HG02571 (cell line): Measurements from ENCODE around the gene IL34.
"Not testable (repeated sequence)": the region's sequence is repeated elsewhere in the genome, so short reads cannot be mapped to it uniquely, and the experiment has no call there.

Experiments
- ATAC-seq: cut with Tn5 transposase; IDR thresholded peaks from one replicate; pipeline ENCODE4 v1.9.1; 2021; ENCODE audit warnings: mild to moderate bottlenecking, moderate library complexity; ENCODE audit not compliant: unreplicated experiment

The IL34 gene

DNA sequence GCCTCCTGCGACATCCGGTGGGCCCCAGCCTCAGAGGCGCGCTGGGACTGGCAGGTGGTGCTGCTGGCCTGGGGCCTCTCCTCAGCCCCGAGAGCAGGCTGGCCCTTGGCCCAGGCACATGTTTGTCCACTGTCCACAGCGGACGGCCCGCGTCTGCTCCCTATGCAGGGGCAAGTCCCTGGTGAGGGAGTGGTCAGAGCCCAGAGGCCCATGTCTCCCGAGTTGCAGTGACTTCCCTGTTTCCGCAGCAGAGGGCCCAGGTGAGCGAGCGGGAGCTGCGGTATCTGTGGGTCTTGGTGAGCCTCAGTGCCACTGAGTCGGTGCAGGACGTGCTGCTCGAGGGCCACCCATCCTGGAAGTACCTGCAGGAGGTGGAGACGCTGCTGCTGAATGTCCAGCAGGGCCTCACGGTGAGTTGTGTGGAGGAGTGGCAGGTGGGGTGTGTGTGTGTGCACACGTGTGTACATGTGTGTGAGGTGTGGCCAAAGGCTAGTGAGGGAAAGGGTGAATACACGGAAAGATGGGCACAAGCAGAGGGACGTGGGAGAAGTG, 10.4 kb downstream of the IL34 start:
- ATAC-seq: no peak

DNA sequence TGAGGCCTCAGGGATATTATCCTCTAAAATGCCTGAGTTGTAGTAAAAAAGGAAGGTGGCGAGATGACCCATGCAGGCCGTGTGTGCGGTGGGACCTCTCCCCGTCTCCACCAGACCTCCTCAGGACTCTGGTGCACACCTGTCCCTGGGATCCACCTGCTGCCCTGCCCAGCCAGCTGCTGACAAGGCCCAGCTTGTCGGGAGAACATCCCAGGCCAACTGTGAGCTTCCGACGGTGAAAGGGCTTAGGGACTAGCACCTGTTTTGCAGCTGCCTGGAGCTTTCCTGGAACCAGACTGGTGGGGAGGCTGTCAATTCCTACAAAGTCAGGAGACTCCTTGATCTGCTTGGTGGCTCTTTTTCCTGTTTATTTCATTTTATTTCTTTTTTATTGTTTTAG, 11.6 kb downstream of the IL34 start:
- no peak for ATAC-seq

DNA sequence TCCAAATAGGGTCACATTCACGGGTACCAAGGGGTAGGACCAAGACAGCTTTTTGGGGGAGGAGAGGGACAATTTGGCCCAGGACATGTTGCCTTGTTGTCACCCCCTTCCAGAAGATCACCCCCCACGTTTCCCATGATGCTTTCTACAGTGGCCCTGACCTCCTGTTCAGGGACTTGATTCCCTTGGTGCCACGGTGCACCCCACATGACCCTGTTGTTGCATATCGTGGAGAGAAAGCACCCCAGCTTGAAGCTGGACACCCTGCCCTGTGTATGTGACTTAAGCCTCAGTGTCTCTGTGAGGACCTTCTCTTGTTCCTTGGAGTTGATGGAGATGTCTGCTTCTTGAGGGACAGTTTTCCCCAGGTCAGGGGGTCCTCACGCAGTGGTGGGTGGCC, 12.6 kb downstream of the IL34 start:
- ATAC-seq: no peak

DNA sequence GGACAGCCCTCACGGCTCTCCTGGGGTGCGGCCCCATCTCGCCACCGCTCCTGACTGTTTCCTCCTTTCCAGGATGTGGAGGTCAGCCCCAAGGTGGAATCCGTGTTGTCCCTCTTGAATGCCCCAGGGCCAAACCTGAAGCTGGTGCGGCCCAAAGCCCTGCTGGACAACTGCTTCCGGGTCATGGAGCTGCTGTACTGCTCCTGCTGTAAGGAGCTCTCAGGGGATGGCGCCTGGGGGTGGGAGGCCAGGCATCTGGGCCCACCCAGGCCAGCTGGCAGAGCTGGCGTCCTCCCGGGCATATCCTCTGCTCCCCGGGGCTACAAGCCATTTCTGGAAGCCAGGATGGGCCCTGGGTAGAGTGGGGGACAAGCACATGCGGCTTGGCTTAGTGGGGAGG, 13.2 kb downstream of the IL34 start:
- ATAC-seq: no peak

DNA sequence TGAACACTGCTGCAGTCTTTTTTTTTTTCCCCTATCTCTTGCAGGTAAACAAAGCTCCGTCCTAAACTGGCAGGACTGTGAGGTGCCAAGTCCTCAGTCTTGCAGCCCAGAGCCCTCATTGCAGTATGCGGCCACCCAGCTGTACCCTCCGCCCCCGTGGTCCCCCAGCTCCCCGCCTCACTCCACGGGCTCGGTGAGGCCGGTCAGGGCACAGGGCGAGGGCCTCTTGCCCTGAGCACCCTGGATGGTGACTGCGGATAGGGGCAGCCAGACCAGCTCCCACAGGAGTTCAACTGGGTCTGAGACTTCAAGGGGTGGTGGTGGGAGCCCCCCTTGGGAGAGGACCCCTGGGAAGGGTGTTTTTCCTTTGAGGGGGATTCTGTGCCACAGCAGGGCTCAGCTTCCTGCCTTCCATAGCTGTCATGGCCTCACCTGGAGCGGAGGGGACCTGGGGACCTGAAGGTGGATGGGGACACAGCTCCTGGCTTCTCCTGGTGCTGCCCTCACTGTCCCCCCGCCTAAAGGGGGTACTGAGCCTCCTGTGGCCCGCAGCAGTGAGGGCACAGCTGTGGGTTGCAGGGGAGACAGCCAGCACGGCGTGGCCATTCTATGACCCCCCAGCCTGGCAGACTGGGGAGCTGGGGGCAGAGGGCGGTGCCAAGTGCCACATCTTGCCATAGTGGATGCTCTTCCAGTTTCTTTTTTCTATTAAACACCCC, 13.8 kb downstream of the IL34 start:
- ATAC-seq: no peak

DNA sequence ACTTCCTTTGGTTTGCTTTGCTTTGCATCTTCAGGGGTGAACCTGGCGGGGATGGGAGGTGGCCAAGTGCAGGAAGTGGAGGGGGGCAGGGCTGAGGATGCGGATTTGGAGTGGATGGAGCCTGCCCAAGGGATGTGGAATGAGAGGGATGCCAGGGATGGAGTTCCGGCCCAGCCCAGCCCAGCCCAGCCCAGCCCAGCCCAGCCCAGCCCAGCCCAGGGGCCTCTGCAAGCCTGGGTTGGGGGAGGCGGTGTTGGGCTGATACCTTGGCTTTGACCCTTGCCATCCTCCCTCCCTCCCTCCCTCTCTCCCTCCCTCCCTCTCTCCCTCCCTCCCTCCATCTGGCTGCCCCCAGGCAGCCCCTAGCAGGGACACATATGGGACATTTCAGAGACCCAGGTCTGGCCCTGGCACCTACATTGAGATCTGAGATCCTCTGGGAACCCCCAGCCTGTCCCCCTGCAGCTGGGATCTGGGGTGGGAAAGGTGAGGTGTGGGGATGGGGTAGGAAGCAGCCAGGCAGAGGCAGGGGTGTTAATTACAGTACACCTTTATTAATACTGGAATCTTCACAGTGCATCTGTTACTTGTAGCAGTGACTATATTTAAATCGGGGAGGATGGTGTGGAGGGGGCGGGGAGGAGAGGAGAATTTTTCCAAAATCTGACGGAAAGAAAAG, 14.5 kb downstream of the IL34 start:
- ATAC-seq: no peak

DNA sequence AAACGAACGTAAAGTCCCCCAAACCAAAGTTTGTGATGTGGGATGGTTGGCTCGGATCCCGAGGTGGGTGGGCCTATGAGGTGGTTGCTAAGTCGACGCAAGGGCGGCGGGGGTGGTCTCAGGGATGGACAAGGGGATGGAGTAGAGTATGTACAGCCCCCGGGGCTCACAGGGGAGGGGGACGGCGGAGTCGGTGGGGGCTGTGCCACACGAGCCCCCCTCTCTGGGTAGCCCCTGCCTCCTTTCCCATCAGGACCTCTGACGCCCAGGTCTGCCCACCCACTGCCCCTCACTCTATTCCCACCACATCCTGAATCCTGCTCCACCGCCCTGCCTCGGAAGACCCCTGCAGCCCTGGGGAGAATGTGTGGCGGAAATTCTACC, 15.2 kb downstream of the IL34 start:
- ATAC-seq: no peak

DNA sequence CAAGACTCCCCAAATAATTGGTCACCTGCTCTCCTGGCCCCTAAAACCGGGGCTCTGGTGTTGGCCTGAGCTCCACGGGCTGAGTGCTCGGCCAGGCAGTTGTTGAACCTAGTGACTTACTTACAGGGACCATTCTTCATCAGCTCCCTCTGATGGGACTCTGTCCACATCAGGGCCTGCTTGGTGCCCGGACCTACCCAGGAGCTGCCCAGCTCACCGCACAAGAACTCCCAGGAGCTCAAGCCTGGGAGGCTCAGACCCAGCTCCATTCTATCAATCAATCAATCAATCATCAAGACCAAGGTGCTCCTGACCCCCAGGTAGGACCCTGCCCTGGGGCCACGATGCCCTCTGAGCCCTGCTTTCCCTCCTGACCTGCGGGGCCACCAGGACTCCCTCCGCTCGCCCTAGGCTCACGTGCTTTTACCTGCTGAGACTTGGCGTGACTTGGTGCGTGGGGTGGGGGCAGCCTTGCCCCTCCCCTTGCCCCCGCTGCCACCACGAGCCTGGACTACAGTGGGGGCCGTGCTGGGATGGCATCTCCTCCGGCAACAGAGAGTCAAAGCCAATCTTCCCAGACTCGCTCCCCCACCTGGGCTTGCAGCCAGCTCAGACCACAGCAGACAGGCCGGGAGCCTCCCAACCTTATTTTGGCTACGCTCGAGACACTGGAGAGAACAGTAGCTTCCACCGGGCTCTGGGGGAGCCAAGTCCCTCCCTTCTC, 15.7 kb downstream of the IL34 start:
- ATAC-seq: no peak

DNA sequence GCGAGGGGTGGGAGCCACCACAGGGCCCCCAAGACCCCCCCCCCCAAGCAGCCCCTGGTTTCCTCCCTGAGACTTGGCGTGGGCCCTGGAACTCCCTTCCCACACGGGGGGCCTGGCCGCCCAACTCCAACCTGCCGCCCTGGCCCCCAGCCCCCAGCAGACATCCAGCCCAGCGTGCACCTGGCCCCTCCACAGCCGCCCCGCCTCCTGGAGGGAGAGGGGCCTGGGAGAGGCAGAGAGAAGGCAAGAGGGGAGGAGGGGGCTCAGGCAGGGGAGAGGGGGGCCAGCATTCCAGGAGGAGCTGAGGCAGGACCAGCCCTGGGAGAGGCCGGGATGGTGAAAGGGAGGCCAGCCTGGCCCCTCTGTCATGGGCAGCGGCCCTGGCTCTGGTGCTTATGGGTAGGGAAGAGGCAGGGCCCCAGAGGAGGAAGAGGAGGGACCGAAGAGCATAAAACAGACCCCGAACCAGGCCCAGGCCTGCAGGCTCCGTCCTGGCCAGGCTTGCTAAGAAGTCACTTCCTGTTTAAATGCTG, 16.7 kb downstream of the IL34 start:
- no peak for ATAC-seq

DNA sequence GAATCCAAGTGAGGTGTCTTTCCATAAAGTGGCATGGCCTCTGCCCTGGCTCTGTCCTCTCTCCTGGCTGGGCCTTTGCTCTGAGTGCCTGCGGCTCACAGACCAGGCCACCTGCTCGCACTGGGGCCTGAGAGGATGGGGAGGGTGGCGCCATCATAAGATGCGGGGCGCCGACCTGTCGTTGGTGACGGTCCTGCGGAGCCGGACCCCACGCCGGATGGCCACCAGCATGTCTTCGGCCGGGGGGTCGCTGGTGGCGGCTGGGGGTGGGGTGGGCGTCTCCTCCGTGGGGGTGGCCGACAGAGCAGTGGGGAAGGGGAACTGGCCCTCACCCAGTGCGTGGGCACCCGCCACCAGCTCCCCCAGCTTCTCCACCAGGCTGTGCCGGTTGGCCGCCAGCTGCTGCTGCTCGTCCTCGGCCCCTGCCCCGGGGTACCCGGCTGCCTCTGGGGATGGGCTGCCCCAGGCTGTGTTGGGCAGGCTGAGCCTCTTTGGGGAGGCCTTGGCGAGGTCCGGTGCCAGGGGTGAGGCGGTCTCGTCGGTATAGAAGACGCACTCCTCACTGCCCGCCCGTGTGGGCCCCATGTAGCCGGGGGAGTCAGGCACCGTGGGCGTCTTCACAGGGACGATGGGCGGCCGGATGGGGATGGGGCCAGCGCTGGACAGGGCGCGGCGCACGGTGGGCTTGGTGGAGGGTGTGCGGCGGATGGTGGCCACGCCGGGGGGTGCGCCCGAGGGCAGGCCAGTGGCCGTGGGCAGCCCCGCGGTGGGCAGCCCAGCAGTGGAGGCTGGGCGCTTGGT, 17.4 kb downstream of the IL34 start:
- no peak for ATAC-seq

DNA sequence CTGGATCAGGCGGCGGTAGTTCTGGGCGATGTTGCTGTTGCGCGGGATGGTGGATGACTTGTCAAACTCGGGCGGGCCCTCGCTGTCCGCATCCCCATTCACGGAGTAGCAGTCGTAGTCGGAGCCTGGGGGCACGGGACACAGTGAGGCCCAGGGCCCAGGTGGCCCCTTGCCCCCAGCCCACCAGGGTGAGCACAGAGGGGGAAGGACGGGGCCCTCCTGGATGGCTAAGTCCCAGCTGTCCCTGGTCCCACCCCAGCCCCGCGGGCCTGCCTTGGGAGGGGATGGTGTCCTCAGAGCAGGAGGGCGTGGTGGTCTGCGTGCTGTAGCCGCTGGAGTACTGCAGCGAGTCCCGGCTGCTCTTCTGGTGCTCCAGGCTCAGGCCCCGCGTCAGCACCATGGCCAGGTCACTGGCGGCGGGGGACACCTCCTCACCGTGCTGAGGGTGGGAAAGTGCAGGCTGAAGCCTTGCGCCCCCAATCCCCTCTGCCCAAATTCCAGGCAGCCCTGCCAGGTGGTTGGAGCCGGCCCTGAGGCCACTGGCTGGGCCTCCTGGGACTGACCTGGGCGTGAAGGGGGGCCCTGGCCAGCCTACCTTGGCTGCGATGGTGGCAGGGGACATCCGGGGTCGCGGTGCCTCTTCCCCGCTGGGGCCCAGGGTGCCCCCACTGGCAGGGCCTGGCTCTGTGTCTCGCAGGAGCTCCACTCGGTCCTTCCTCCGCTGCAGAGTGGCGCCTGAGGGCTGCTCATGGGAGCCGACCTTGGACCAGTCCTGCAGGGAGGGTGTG, 18.2 kb downstream of the IL34 start:
- ATAC-seq: no peak

DNA sequence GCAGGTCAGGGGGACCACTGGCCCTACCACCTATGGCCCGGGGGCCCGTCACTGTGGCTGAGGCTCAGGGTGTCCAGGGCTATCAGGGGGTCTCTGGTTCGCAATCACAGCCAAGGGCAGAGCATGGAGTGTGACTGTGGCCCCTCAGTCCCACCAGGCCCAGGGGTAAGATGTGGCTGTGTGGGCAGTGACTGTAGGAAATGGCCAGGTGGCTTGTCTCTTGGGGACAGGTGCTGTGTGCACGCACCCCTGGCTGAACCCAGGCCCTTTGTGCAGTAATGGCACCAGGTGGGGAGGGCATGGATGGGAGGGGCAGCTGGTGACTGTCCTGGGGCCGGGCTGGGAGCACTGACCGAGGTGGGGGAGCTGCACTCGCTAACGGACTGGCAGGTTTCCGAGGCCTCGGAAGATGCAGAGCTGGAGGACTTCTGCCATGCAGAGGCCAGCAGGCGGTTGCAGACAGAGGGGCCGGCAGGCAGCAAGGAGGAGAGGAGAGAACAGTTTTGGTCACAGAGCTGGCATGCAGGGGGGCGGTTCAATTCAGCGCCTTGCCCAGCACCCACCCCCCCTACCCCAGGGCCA, 18.8 kb downstream of the IL34 start:
- ATAC-seq: no peak

DNA sequence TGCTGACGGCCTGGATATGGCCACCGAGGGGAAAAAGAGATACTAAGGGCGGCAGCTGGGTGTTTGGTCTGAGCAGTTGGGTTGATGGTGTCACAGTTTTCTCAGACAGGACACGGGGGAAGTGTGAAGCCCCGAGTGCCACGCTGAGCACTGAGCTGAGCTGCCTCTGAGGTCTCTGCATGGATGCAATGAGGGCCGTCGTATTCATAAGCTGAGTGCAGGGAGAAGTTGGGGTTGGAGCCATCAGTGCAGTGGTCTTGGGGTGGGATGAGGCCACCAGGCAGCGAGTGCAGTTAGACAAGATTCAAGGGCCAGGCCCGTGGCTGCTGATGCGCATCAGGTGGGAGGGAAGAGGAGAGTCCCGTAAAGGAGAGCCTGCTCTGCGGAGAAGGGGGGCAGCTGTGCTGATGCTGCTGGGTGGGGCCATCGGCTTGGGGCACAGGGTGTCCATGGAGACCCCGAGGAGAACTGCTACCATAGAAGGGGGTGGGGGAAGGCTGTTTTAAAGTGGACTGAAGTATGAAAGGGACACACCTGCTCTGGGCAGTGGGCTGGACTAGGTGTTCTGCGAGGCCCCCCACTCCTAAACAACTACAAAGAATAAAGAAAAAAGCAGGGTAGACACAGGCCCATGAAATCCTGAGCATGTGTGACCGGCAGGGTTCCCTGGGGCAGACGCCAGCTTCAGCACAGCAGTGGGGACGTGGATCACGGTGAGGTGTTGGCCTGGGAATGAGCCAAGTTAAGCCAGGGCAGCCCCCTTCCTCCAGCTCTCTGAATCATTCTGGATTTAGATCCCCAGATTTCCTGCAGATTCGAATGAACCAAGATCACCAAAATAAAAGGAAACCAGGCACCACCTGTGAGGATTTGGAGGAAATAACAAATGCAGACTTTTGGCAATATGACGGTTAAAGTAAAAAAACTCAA, 19.7 kb downstream of the IL34 start:
- no peak for ATAC-seq

DNA sequence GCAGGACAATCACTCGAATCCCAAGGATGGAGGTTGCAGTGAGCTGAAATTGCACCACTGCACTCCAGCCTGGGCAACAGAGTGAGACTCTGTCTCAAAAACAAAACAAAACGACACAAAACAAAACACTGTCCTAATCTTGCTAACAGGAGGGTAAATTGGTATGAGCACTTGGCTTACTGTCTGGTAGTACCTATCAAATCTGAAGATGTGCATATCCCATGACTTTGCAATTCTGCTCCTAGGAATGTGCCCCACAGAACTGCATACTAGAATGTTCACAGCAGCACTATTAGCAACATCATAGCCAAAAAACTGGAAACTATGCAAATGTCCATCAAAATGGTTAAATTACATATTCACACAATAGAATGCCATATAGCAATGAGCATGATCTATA, 23.8 kb downstream of the IL34 start:
- ATAC-seq: no peak

DNA sequence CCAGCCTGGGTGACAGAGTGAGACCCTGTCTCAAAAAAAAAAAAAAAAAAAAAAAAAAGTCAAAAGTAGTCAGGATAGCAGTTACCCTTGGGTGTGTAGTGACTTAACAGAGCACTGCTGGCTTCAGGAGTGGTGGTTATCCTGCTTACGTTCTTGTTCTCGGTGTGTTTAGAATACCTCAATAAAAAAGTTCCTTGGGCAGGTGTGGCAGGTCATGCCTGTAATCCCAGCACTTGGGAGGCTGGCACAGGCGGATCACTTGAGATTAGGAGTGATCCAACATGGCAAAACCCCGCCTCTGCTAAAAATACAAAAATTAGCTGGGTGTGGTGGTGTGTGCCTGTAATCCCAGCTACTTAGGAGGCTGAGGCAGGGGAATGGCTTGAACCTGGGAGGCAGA, 24.6 kb downstream of the IL34 start:
- ATAC-seq: not testable (repeated sequence)

DNA sequence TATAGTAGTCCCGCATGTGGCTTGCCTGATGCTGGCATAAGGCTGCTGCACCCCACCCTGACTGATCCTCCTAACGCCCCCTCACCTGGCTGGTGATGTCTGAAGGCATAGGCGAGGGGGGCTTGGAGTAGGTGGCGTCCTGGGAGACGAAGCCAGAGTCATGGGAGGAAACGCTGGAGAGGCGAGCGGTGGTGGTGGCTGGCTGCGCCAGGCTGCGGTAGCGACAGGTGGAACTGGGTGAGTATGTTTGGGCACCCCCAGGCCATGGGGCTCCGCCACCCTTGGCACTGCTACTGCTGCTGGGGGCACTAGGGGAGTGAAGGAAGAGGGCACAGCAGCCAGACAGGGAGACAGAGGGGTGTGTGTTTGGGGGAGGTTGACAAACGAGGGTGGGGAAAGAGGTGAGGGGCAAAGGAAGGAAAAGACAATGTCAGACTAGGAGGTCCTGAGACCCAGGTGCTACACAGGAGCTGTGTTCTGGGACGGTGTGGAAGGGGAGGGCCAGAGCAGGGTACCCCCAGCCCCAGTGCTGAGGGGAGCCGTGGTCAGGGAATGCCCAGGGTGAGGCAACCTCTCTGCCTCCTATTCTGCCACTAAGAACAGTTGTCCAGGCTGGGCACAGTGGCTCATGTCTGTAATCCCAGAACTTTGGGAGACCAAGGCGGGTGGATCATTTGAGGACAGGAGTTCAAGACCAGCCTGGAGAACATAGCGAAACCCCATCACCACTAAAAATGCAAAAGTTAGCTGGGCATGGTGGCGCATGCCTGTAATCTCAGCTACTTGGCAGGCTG, 28.1 kb downstream of the IL34 start:
- ATAC-seq: no peak

DNA sequence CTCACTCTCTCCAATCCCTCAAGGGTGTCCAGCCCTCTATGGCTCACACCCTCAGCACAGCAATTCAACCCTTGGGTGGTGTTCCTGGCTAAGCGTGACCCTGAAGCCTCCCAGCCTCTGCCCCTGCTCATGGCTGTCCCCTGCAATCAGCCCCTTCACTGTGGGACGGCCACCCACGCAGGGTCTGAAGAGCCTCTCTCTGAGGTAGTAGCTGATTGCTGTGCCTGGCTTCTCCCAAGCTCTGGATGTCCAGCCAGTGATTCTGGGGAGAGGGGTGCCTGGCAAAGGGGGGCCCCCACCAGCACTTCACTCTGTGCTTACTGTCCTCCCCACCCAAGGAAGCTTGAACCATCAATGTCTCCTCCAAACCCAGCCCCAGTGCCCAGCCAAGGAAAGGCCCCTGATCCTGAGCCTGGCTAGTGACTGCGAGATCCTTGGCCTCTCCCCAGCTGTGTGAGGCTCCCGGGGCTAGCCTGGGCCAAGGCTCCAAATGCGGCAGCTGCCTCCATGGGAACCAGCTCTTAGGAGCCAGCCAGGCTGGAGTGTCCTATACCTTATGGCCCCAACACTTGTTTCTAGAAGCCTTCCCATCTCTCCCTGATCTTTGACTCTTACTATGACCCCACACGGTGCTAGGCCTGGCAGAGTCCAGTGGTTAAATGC, 29.6 kb downstream of the IL34 start:
- ATAC-seq: no peak
